Measurements from ENCODE around the gene TRAF5. TPM values are rescaled to one million over a fixed set of nuclear protein-coding genes. Genes with fewer than 3 reads are reported as not detected.
A peak's percentile ranks its signal among the peaks of the same experiment; 100 is the strongest.

The TRAF5 gene
- total RNA-seq, 2 donors from 2014 or later, result 56.5 to 78.3 TPM

DNA sequence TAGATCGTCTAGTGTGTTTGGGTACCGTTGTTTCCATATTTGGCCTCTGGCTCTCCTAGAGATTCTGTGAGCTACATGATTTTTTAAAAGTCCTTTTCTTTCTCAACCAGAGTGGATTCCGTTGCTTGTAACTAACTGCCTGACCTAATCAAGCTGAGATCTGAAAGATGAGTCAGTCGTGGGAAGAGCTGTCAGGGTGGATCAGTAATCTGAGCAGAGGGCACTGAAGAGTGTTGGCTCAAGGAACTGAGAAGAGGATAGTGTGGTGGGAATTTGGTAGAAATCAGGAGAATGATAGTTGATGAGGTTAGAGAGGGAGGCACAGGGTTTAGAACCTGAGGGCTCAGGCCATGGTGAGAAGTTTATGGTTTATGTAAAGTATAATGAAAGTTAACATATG is 52.2 kb downstream of the TRAF5 start:
- H3K9me3 Mint-ChIP-seq, result no peaks in the 10 kb centered on the region
- Histone ChIP-seq H3K27ac (ENCODE audit: low read depth, low read length) (no peak overlapping the region), H3K4me1 (ENCODE audit: control insufficient read depth, insufficient read depth, low read length) (peaks cover 31% of the 10 kb centered on the region), H3K9ac (ENCODE audit: extremely low read depth, low read length, poor library complexity, severe bottlenecking) (no peak overlapping the region), H3K36me3 (ENCODE audit: control insufficient read depth, insufficient read depth, low read length) (peaks cover 9% of the 10 kb centered on the region), H3K4me3 (ENCODE audit: low read length) (no peak overlapping the region), H3K9me3 (ENCODE audit: control insufficient read depth, low read length) (no peaks in the 10 kb centered on the region), H3K27me3 (ENCODE audit: control insufficient read depth, insufficient read depth, low read length, poor library complexity, severe bottlenecking) (no peaks in the 10 kb centered on the region)
- H3K36me3 Mint-ChIP-seq (ENCODE audit: low read depth), result peaks cover 10% of the 10 kb centered on the region
- H3K4me3 Mint-ChIP-seq, result no peak overlapping the region
- peak overlapping the region; percentile 1 for H3K27ac Mint-ChIP-seq
- H3K27me3 Mint-ChIP-seq (ENCODE audit: insufficient read depth), result no peaks in the 10 kb centered on the region
- TF ChIP-seq, protein P1, sequence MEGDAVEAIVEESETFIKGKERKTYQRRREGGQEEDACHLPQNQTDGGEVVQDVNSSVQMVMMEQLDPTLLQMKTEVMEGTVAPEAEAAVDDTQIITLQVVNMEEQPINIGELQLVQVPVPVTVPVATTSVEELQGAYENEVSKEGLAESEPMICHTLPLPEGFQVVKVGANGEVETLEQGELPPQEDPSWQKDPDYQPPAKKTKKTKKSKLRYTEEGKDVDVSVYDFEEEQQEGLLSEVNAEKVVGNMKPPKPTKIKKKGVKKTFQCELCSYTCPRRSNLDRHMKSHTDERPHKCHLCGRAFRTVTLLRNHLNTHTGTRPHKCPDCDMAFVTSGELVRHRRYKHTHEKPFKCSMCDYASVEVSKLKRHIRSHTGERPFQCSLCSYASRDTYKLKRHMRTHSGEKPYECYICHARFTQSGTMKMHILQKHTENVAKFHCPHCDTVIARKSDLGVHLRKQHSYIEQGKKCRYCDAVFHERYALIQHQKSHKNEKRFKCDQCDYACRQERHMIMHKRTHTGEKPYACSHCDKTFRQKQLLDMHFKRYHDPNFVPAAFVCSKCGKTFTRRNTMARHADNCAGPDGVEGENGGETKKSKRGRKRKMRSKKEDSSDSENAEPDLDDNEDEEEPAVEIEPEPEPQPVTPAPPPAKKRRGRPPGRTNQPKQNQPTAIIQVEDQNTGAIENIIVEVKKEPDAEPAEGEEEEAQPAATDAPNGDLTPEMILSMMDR (conservative IDR thresholded peaks at IDR 0.05), result no peak
- WGBS, 2 experiments (ENCODE audit: insufficient coverage in 1 of 2, insufficient read length in 1 of 2), result 72 to 83% methylated on average over 2 to 4 of the region's 4 CpGs
- peaks cover 57% of the 10 kb centered on the region for H3K4me1 Mint-ChIP-seq
- DNase-seq, result no peak

DNA sequence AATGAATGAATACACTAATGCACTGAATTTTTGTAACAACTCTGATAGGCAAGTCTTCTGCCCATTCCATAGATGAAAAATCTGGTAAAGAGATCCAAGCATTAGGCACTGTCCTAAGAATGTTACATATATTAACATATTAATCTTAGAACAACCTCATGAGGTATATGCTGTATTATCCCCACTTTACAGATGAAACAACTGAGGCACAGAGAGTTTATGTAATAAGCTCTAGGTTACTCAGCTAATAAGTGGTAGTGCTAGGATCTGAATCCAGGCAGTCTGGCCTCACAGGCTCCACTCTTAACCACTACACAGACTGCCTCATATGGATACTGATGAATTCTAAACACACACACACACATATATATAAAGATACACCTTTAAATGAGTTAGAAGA is 52.8 kb downstream of the TRAF5 start:
- Mint-ChIP-seq H3K4me1 (peaks cover 53% of the 10 kb centered on the region), H3K4me3 (no peak overlapping the region), H3K27me3 (ENCODE audit: insufficient read depth) (no peaks in the 10 kb centered on the region), H3K27ac (no peak overlapping the region), H3K9me3 (no peaks in the 10 kb centered on the region), H3K36me3 (ENCODE audit: low read depth) (peaks cover 9% of the 10 kb centered on the region)
- Histone ChIP-seq H3K36me3 (ENCODE audit: control insufficient read depth, insufficient read depth, low read length) (peaks cover 9% of the 10 kb centered on the region), H3K9me3 (ENCODE audit: control insufficient read depth, low read length) (no peaks in the 10 kb centered on the region), H3K9ac (ENCODE audit: extremely low read depth, low read length, poor library complexity, severe bottlenecking) (no peak overlapping the region), H3K27ac (ENCODE audit: low read depth, low read length) (no peak overlapping the region), H3K4me3 (ENCODE audit: low read length) (no peak overlapping the region), H3K4me1 (ENCODE audit: control insufficient read depth, insufficient read depth, low read length) (peaks cover 27% of the 10 kb centered on the region), H3K27me3 (ENCODE audit: control insufficient read depth, insufficient read depth, low read length, poor library complexity, severe bottlenecking) (no peaks in the 10 kb centered on the region)
- TF ChIP-seq, protein P1 (conservative IDR thresholded peaks at IDR 0.05), result no peak
- no peak for DNase-seq

DNA sequence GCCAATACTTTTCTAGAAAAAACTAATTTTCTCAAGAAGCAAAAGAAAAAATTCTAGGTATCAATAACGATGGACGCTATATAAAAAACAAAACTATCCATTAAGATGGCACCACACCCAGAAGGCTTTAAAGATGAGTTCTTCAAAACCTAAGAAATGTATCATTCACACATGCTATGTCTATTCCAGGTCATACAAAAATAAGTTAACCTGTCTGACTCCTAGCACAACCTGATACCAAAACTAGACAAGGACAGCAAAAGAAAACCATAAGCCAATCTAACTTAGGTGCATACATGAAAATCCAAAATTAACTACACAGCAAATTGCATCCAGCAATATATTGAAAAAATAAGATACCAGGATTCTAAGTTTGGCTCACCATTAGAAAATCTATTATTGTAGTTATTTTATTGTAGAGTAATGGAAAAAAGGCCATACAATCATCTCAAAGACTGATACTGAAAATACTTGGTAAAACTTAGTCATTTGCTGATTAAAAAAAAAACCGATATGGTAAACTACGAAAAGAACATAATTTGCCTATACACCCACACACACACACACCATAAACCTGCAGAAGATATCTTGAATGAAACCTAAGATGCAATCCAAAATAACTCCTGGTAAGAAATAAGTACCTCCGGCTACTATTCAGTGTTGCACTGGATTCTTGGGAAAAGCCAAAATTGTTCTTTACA is 55.0 kb downstream of the TRAF5 start:
- Histone ChIP-seq H3K4me3 (ENCODE audit: low read length) (peak overlapping the region; percentile 84), H3K36me3 (ENCODE audit: control insufficient read depth, insufficient read depth, low read length) (peaks cover 9% of the 10 kb centered on the region), H3K9me3 (ENCODE audit: control insufficient read depth, low read length) (no peaks in the 10 kb centered on the region), H3K27me3 (ENCODE audit: control insufficient read depth, insufficient read depth, low read length, poor library complexity, severe bottlenecking) (no peaks in the 10 kb centered on the region), H3K9ac (ENCODE audit: extremely low read depth, low read length, poor library complexity, severe bottlenecking) (peak overlapping the region; percentile 27), H3K27ac (ENCODE audit: low read depth, low read length) (no peak overlapping the region), H3K4me1 (ENCODE audit: control insufficient read depth, insufficient read depth, low read length) (peaks cover 9% of the 10 kb centered on the region)
- Mint-ChIP-seq H3K4me1 (peaks cover 39% of the 10 kb centered on the region), H3K27ac (peak overlapping the region; percentile 85), H3K4me3 (peak overlapping the region; percentile 91), H3K36me3 (ENCODE audit: low read depth) (peaks cover 9% of the 10 kb centered on the region), H3K9me3 (no peaks in the 10 kb centered on the region), H3K27me3 (ENCODE audit: insufficient read depth) (no peaks in the 10 kb centered on the region)
- 97% methylated on average over 3 to 5 of the region's 5 CpGs for WGBS, 2 experiments (ENCODE audit: insufficient coverage in 1 of 2, insufficient read length in 1 of 2)
- DNase-seq, result no peak
- TF ChIP-seq, protein P1 (conservative IDR thresholded peaks at IDR 0.05), result no peak
